HG02973 (cell line): ENCODE results near the gene PBXIP1.
"Not testable (repeated sequence)": the region's sequence is repeated elsewhere in the genome, so short reads cannot be mapped to it uniquely, and the experiment has no call there.

Experiments
- ATAC-seq: cut with Tn5 transposase; IDR thresholded peaks from one replicate; pipeline ENCODE4 v1.9.1; 2021; ENCODE audit warnings: moderate library complexity; ENCODE audit not compliant: unreplicated experiment

Gene PBXIP1

GRCh38 chr1:154938604-154939399, 17.1 kb downstream of the PBXIP1 start:
- ATAC-seq, result no peak

GRCh38 chr1:154937988-154938386, 17.9 kb downstream of the PBXIP1 start:
- ATAC-seq, result no peak

GRCh38 chr1:154937085-154937987, 18.6 kb downstream of the PBXIP1 start:
- peak; percentile 58 for ATAC-seq

GRCh38 chr1:154936555-154937084, 19.3 kb downstream of the PBXIP1 start, which contains the start of gene PMVK:
PMVK (minus strand) TSS chr1:154936719; CDS start chr1:154936685, 34 bp downstream.
- peak; percentile 56 for ATAC-seq

GRCh38 chr1:154935749-154936554, 19.9 kb downstream of the PBXIP1 start:
- no peak for ATAC-seq

- no peak for ATAC-seq
Measured at GRCh38 chr1:154934358-154934948, 21.4 kb downstream of the PBXIP1 start.

- no peak for ATAC-seq
Measured at GRCh38 chr1:154931940-154932487, 23.9 kb downstream of the PBXIP1 start.

- ATAC-seq, result no peak
Measured at GRCh38 chr1:154926201-154926600, 29.7 kb downstream of the PBXIP1 start.

GRCh38 chr1:154925335-154926170, 30.3 kb downstream of the PBXIP1 start:
- ATAC-seq, result no peak

- no peak for ATAC-seq
Measured at GRCh38 chr1:154923695-154924094, 32.2 kb downstream of the PBXIP1 start.

- ATAC-seq, result no peak
Measured at GRCh38 chr1:154913273-154913672, 42.6 kb downstream of the PBXIP1 start.

GRCh38 chr1:154912755-154913154, 43.1 kb downstream of the PBXIP1 start:
- no peak for ATAC-seq

GRCh38 chr1:154911691-154912550, 44.0 kb downstream of the PBXIP1 start:
- ATAC-seq, result no peak

GRCh38 chr1:154910851-154911250, 45.0 kb downstream of the PBXIP1 start:
- ATAC-seq, result no peak

GRCh38 chr1:154908937-154909336, 47.0 kb downstream of the PBXIP1 start:
- no peak for ATAC-seq

GRCh38 chr1:154908129-154908528, 47.8 kb downstream of the PBXIP1 start:
- ATAC-seq, result not testable (repeated sequence)

- no peak for ATAC-seq
Measured at GRCh38 chr1:154906621-154907081, 49.2 kb downstream of the PBXIP1 start.

- no peak for ATAC-seq
Measured at GRCh38 chr1:154902938-154903566, 52.8 kb downstream of the PBXIP1 start.
